GM12891 (cell line): ENCODE results near the gene FAM50B.

Experiments
- POLR2A ChIP-seq: IDR thresholded peaks from 2 replicates; pipeline ENCODE4 v1.6.1; 2011; ENCODE audit warnings: low read depth, low read length, control low read depth
- POLR2AphosphoS5 ChIP-seq: IDR thresholded peaks from 2 replicates; pipeline ENCODE4 v1.6.1; 2011; ENCODE audit warnings: low read depth, low read length, control low read depth

DNA sequence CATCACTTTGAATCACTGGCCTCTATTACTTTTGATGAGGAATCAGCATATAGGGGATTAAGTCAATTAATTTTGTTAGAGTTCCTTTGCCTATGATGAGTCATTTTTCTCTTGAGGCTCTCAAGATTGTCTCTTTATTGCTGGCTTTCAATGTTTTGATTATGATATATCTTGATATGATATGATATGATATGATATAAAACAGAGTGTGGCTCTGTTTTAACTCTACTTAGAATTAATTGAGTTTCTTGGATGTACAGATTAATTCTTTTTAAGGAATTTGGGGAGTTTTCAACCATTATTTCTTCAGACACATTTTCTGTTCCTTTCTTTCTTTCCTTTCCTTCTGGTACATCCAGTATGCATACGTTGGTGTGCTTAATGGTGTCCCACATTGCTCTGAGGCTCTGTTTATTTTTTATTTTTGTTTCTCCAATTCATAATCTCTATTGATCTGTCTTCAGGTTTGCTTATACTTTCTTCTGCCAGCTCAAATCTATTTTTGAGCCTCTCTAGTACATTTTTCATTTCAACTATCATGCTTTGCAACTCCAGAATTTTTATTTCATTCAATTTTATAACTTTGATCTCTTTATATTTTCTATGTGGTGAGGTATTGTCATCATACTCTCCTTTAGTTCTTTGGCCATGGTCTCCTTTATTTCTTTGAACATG lies 10.8 kb downstream of the FAM50B start:
- TF ChIP-seq POLR2A (no peak), POLR2AphosphoS5 (no peak)
